NCI-H1417 (cell line): ENCODE measurements around the gene GOLGA6D.
"Not testable (repeated sequence)": the region's sequence is repeated elsewhere in the genome, so short reads cannot be mapped to it uniquely, and the experiment has no call there.

Experiments used
- DNase-seq, 3 experiments: peaks; one replicate each; lab custom pipeline; 2025; lab: John Stamatoyannopoulos, UW

The GOLGA6D gene

DNA sequence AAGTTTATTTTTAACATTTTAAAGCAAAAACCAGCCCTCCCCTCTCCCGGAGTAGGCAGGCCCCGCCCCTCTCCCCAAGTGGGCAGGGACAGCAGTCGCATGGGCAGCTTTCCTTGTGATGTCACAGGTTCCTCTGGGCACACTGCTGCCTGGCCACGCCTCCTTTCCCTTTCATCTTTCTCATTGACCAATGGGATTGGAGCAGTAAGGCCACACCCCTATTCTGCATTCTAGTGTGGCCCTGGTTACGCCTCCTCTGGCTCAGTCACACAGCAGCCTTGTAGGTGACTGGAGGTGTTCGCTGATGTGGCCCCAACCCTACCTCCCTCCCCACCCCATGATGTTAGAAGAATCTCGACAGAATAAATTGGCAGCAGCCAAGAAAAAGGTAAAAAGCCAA, at the start of gene GOLGA6D:
TSS of gene GOLGA6D (plus strand) at position 264 of the 400 bp plus-strand sequence. CDS start at position 305, 41 bp downstream.
- not testable (repeated sequence) for DNase-seq

DNA sequence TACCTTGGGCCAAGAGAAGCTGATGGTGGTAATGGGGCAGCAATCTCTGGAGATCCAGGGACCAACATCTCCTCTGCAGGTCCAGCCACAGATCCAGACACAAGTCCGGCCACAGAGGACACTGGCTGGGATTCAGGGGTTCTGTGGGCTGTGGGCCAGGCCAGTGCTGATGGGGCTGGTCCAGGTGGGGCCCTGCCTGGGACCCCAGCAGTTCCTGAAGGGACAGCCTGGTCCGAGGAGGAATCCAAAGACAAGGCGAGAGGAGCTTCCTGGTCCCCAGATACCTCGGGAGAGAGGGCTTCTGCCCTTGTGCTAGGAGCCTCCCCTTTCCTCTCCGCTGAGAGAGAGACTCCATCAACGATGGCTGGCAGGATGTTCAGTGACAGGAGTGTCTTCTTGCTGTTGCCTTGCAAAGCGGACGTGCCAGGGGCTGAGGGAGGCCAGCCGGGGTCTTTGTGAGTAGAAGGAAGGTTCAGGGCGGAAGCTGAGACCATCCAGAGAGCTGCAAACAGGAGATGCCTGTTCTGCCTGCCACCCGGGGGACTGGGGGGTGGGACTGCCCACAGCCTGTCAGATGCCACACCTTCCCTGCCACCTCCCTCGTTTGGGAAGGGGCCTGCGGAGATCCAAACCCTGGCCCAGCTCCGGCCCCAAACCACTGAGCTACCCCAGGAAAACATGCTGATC, 49.0 kb upstream of the GOLGA6D start:
- no peak for DNase-seq

GRCh38 chr15:75234191-75234810, 48.3 kb upstream of the GOLGA6D start:
- no peak for DNase-seq

DNA sequence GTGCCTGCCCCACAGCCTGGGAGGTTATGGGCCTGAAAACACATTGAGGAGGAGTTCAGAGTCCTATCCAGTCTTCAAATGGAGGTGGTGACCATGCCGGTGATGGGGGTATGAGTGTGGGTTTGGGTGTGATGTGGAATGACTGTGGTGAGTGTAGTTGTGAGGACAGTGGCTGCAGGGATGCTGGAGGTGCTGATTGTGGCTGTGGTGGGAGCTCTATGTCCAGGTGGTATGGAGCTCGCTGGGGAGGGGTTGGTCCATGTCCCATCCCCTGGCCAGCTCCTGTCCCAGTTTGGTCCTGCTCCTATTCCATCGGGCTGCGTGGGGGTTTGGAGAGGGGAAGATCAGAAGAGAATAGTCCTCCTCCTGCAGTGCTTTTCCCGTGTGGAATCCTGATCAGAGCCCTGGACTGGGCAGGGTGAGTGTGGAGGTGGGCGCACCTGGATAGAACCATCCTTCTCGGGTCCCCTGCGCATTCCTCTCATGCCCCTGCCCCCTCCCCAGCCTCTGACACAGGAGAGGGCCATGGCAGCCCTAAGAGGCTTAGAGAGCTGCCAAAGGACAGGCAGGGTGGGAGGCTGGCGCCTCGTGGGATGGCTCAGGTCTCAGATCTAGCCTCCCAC, 47.5 kb upstream of the GOLGA6D start:
- no peak for DNase-seq

DNA sequence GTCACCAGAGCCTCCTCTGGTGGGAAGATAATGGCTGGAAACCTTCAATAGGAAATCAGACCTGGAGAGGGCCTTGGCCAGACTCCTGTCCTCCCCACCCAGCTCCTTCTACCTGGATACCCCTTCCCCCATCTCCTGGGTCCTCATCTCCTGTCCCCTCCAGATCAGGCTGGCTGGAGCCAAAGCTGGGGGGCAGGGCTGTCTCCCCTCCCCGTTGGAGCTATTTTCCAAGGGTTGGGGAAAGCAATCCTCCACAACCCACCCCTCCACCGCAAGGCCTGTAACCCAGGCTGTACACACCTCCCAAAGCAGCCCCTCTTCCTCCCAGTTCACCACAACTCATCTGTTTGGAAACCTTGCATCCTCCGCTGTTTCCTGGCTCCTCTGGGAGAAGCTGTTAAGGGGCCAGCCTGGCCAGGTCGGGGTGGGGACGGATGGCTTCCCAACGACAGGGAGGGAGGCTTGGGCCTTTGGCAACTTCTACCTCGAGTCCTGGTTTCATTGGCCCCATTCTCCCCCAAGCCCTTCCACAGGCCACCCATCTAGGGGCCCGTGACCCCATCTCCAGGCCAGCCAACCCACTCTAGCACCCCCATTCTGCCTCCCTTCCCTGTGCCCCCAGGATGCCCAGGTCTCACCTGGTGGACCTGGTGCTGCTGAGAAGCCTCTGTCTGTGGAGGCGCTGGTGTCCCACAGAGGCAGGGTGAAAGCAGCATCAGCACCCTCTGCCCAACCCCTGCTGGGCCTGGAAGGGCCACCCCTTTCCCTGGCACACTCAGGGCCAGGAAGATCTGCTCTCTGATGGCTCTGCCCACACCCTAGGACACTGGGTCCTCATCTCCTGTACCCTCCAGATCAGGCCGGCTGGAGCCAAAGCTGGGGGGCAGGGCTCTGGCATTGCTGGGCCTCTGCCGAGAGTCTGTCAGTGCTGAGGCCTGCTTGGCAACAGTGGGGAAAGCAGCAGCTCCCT, 46.6 kb upstream of the GOLGA6D start:
- no peak for DNase-seq

- no peak for DNase-seq
Measured at GRCh38 chr15:75237316-75237982, 45.2 kb upstream of the GOLGA6D start.

DNA sequence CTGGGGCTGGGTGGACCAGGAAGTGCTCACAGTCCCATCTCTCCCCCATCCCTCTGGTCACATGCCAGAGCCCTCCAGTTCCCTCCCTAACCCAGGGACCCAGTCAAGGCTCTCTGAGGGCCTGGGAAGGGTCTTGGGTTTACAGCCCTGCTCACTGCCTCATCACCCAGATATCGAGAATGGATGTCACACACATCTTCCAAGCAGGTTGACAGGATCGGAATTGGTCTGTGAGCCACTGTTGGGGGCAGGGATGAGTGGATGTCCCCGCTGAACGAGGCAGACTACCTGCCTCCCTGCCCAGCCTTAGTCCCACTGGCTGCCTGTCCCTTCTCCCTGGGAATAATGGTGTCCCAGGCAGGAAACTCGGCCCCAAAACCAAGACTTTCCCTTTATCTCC, 44.5 kb upstream of the GOLGA6D start:
- no peak for DNase-seq

- DNase-seq: not testable (repeated sequence)
Measured at GRCh38 chr15:75245741-75246140, 36.9 kb upstream of the GOLGA6D start.

GRCh38 chr15:75248991-75249390, 33.6 kb upstream of the GOLGA6D start:
- peak in 2 of 3 experiments; percentile 60 to 87 for DNase-seq

DNA sequence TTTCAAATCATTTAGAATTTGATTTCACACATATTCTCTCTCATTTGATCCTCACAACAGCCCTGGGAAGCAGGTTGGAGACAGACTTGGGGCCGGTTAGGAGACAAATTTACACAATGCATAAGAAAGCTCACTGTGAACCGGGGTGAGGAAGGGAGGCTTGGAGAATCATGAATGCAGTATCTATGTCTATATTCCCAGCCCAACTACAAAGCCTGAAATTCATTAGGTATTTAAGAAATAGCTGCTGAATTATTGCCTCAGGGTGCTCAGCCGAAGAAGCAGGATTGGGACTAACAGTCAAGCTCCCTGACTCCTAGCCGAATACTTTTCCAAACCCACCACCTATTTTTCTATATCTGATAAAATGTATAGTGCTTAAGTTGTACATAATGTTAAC, 32.9 kb upstream of the GOLGA6D start:
- peak in 1 of 3 experiments; percentile 44 for DNase-seq

DNA sequence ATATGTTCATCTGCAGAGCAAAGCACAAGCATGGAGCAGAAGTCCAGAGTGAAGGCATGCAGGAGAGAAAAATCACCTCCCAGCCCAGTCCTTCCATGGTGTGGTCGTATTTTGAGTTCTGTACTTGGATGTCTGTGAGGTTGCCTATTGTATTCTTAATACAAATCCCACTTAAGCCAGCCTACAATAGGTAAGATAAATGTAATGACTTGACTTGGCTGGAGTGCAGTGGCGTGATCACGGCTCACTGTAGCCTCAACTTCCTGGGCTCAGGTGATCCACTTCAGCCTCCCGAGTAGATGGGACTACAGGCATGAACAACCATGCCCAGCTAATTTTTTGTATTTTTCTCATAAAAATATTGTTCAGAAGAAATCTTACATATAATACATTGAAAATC, 31.3 kb upstream of the GOLGA6D start:
- not testable (repeated sequence) for DNase-seq

GRCh38 chr15:75252285-75252684, 30.4 kb upstream of the GOLGA6D start:
- DNase-seq: not testable (repeated sequence)

GRCh38 chr15:75258034-75258433, 24.6 kb upstream of the GOLGA6D start, which contains the start of gene GOLGA6C:
Gene GOLGA6C (plus strand): TSS chr15:75258334. CDS start chr15:75258599, 265 bp downstream.
- not testable (repeated sequence) for DNase-seq

GRCh38 chr15:75258620-75259343, 23.9 kb upstream of the GOLGA6D start:
- DNase-seq: not testable (repeated sequence)

GRCh38 chr15:75259873-75260272, 22.8 kb upstream of the GOLGA6D start:
- not testable (repeated sequence) for DNase-seq

DNA sequence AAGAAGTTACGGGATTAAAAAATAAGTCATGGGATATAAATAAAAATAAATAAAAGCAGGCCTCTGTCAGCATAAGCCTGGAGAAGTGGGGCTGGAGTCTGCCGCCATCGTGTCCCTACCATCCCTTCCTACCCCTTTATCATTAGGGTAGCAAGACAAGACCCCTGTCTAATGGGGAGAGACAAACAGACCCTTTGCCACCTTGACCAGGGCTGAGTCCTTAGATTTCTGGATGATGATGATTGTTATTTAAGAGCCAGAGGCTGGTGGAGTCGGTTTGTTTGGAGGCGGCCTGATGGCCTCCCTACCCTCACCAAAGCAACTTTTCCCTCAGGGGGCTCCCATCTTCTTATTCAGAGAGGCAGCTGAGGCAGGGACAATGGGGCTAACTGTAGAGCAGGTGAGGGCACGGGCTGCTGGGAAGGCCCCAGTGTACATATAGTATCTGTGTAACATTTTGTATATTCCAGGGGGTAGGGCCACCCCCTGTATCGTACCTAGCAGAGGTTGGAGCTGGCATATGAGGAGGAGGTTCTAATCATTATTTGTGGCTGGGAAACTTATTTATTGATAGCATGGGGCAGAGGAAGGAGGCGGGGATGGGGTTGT, 8.8 kb upstream of the GOLGA6D start:
- DNase-seq: not testable (repeated sequence)

DNA sequence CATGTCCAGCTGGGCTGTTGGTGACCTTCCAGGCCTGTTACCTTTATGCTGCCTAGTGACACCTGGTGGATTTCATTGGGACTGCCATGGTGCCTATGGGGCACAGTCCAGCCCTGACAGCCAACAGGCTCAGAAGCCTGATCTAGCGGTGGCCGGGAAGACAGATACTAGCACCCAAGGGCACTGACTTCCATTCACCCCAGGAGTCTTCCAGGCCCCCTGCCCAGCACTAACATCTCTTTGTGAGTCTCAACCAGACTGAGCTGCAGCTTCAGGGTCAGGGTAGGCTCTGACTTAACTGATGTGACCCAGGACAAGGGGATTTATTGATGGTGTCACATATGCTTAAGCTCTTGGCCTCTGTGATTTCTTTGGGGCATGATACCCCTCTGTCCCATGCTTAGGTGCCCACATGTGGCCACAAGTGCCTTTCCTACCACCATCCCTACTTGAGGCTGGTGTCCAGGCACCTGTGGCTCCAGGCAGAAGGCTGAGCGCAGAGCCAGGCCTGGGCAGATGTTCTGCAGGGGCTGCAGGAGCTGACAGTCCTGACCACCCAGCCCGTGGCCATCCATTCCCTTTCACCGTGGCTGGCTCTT, 8.0 kb upstream of the GOLGA6D start:
- not testable (repeated sequence) for DNase-seq

DNA sequence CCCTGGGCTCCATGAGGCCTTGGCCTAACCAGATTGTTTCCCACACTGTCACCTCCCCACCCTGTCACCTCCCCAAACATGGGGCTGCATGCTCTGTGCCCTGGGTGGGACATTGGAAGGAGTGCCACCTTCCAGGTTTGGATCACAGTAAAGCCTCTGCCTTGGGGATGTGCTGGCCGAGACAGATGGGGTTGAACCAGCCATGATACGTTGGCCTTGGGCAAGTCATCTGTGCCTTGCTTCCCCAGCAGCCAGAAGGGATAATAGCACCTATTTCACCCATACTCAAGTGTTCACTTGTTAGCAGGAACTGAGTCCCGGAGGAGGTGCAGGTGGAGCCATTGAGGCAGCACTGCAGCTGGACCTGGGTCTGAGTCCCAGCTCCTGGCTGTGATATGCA, 7.0 kb upstream of the GOLGA6D start:
- DNase-seq: not testable (repeated sequence)

DNA sequence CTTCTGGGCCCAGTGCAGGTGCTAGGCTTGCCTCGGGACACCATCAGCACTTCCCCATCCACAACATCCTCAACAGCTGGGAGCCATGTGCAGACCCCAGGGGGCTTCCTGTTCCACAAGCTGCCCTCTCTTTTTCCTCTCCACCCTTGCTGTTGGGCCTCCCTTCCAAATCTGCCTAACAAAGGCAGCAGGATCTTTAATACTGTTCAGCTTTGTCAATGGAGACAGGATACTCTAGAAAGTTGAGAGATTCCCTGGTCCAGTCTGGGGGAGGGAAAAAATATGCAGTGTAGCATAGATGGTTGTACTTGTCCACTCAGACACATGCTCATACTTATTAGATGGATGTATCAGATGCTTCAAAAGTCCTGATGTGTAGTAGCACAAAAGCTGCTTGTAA, 4.1 kb upstream of the GOLGA6D start:
- DNase-seq: not testable (repeated sequence)

- DNase-seq: not testable (repeated sequence)
Measured at GRCh38 chr15:75284152-75284551, 1.5 kb downstream of the GOLGA6D start.
